ENCODE results near the gene SLC25A21.

SLC25A21 gene

DNA sequence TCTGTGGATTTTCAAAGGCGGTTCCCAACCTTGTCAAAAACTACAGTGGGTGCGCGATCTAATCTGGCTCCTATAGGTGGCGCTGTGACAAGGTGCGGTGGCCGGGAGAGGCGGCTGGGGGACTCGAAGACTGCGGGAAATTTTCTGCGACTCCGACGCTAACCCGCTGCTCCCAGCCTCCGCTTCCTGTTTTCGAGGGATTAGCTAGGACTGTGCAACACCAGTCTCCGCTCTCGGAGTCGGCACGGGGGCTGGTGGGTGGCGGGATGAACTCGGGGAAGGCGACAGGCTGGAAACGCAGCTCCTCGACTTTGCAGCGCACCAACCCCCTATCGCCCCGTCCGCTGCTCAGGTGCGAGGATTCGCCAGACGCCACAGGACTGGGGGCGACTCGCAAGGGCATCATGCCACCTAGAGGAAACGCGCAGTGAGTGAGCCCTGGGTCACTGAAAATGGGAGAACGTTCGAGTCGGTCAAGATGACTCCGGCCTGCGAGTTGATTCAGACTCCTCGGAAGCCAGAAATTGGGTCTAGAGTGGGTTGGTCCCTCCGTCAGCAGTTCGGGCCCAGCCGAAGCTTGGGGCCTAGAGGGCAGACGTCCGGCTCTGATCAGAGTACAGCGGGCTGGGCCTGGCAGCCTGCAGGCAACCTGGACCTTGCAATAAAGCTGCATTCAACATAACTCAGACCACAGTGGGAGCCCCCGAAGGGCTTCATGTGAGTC lies 516.3 kb downstream of the SLC25A21 start (continued):
- TF ChIP-seq, protein P1, sequence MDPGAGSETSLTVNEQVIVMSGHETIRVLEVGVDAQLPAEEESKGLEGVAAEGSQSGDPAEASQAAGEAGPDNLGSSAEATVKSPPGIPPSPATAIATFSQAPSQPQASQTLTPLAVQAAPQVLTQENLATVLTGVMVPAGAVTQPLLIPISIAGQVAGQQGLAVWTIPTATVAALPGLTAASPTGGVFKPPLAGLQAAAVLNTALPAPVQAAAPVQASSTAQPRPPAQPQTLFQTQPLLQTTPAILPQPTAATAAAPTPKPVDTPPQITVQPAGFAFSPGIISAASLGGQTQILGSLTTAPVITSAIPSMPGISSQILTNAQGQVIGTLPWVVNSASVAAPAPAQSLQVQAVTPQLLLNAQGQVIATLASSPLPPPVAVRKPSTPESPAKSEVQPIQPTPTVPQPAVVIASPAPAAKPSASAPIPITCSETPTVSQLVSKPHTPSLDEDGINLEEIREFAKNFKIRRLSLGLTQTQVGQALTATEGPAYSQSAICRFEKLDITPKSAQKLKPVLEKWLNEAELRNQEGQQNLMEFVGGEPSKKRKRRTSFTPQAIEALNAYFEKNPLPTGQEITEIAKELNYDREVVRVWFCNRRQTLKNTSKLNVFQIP (CRISPR knock-in tag; IDR thresholded peaks at IDR 0.05; ENCODE audit: borderline replicate concordance, low read depth) = no peak
- TF ChIP-seq ZNF8 (CRISPR knock-in tag; IDR thresholded peaks at IDR 0.05) (no peak), SNAI2 (CRISPR knock-in tag; IDR thresholded peaks at IDR 0.05) (no peak), BACH2 (CRISPR knock-in tag; IDR thresholded peaks at IDR 0.05; ENCODE audit: borderline replicate concordance) (no peak), ESRRG (CRISPR knock-in tag; IDR thresholded peaks at IDR 0.05) (no peak), TOX (CRISPR knock-in tag; IDR thresholded peaks at IDR 0.05; ENCODE audit: borderline replicate concordance) (no peak), OSR1 (CRISPR knock-in tag; IDR thresholded peaks at IDR 0.05) (no peak), RARB (CRISPR knock-in tag; IDR thresholded peaks at IDR 0.05) (no peak)
- TF ChIP-seq, protein P2, sequence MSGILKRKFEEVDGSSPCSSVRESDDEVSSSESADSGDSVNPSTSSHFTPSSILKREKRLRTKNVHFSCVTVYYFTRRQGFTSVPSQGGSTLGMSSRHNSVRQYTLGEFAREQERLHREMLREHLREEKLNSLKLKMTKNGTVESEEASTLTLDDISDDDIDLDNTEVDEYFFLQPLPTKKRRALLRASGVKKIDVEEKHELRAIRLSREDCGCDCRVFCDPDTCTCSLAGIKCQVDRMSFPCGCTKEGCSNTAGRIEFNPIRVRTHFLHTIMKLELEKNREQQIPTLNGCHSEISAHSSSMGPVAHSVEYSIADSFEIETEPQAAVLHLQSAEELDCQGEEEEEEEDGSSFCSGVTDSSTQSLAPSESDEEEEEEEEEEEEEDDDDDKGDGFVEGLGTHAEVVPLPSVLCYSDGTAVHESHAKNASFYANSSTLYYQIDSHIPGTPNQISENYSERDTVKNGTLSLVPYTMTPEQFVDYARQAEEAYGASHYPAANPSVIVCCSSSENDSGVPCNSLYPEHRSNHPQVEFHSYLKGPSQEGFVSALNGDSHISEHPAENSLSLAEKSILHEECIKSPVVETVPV (CRISPR knock-in tag; IDR thresholded peaks at IDR 0.05) = no peak
- TF ChIP-seq, protein P3, sequence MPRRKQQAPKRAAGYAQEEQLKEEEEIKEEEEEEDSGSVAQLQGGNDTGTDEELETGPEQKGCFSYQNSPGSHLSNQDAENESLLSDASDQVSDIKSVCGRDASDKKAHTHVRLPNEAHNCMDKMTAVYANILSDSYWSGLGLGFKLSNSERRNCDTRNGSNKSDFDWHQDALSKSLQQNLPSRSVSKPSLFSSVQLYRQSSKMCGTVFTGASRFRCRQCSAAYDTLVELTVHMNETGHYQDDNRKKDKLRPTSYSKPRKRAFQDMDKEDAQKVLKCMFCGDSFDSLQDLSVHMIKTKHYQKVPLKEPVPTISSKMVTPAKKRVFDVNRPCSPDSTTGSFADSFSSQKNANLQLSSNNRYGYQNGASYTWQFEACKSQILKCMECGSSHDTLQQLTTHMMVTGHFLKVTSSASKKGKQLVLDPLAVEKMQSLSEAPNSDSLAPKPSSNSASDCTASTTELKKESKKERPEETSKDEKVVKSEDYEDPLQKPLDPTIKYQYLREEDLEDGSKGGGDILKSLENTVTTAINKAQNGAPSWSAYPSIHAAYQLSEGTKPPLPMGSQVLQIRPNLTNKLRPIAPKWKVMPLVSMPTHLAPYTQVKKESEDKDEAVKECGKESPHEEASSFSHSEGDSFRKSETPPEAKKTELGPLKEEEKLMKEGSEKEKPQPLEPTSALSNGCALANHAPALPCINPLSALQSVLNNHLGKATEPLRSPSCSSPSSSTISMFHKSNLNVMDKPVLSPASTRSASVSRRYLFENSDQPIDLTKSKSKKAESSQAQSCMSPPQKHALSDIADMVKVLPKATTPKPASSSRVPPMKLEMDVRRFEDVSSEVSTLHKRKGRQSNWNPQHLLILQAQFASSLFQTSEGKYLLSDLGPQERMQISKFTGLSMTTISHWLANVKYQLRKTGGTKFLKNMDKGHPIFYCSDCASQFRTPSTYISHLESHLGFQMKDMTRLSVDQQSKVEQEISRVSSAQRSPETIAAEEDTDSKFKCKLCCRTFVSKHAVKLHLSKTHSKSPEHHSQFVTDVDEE (CRISPR knock-in tag; IDR thresholded peaks at IDR 0.05) = no peak

DNA sequence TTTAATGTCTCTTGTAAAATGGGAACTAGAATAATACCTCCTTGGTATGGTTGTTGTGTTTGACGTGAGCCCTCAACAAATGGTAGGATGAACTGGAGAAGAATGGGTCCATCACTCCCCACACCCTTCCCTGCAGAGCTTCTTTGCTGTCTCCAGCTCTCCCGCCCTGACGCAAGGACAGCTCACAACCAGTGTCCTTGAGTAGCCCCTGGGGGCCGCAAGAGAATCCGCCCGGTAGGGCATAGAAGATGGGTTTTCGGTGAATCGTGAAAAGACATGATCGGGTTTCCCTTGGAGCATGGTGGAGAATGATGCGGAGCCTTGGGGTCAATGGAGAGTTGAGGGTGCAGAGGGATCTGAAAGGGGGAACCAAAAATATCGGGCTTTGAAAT lies 516.8 kb downstream of the SLC25A21 start:
- TF ChIP-seq ZFP30 (CRISPR knock-in tag; IDR thresholded peaks at IDR 0.05) (no peak), TOX (CRISPR knock-in tag; IDR thresholded peaks at IDR 0.05; ENCODE audit: borderline replicate concordance) (no peak), ZC3H10 (CRISPR knock-in tag; IDR thresholded peaks at IDR 0.05) (no peak), ZFP3 (CRISPR knock-in tag; IDR thresholded peaks at IDR 0.05) (no peak), ESRRG (CRISPR knock-in tag; IDR thresholded peaks at IDR 0.05) (no peak), TCF4 (CRISPR knock-in tag; IDR thresholded peaks at IDR 0.05; ENCODE audit: borderline replicate concordance) (no peak), PPARA (CRISPR knock-in tag; IDR thresholded peaks at IDR 0.05; ENCODE audit: borderline replicate concordance) (no peak), ZNF8 (CRISPR knock-in tag; IDR thresholded peaks at IDR 0.05) (no peak), ZNF565 (CRISPR knock-in tag; conservative IDR thresholded peaks at IDR 0.05; ENCODE audit: low read depth) (no peak)
- TF ChIP-seq, protein P3 (CRISPR knock-in tag; IDR thresholded peaks at IDR 0.05) = no peak
- TF ChIP-seq, protein P1 (CRISPR knock-in tag; IDR thresholded peaks at IDR 0.05; ENCODE audit: borderline replicate concordance, low read depth) = no peak
- no peak for ATAC-seq

DNA sequence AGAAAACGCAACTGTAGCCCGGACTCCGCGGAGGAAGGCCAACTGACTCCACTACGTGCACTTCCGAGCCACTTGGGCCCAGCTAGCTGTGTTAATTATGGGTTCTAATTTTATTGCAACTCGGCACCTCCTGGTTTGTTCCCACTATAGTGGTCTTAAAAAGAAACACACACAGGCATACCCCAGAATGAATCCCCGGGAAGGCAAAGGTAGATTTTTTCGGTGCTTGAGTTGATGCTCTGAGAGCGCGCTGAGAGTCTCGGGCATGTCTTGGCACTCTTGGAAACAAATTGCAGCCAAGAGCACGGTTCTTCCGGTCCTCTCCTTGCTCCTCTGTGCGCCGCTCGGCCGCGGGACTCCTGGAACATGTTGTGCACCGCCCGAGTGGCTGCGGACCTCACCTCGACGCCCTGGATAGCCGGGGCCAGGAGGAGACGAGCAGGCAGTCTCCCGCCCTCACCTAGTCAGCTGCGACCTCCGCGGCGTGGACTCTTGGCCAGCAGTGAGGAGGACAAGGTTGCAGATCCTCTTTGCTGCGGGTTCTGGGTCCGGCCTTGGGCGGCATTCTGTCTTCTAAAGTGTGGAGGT lies 517.5 kb downstream of the SLC25A21 start:
- ATAC-seq = no peak
- no peak for TF ChIP-seq ZNF70 (CRISPR knock-in tag; IDR thresholded peaks at IDR 0.05)
- TF ChIP-seq PPARA (CRISPR knock-in tag; IDR thresholded peaks at IDR 0.05; ENCODE audit: borderline replicate concordance) = no peak
- TF ChIP-seq OSR1 (CRISPR knock-in tag; IDR thresholded peaks at IDR 0.05) = no peak
- no peak for TF ChIP-seq ZFP3 (CRISPR knock-in tag; IDR thresholded peaks at IDR 0.05)
- TF ChIP-seq, protein P2 (CRISPR knock-in tag; IDR thresholded peaks at IDR 0.05) = no peak
- TF ChIP-seq ZNF8 (CRISPR knock-in tag; IDR thresholded peaks at IDR 0.05) = no peak
- TF ChIP-seq BACH2 (CRISPR knock-in tag; IDR thresholded peaks at IDR 0.05; ENCODE audit: borderline replicate concordance) = no peak
- TF ChIP-seq, protein P1 (CRISPR knock-in tag; IDR thresholded peaks at IDR 0.05; ENCODE audit: borderline replicate concordance, low read depth) = no peak
- TF ChIP-seq, protein P3 (CRISPR knock-in tag; IDR thresholded peaks at IDR 0.05) = no peak
- no peak for TF ChIP-seq ZFP30 (CRISPR knock-in tag; IDR thresholded peaks at IDR 0.05)
